GM18861 (cell line): ENCODE measurements around the gene MTERF4.

Experiments used
- ATAC-seq: cut with Tn5 transposase; IDR thresholded peaks from one replicate; pipeline ENCODE4 v1.9.1; 2021; ENCODE audit not compliant: unreplicated experiment

The MTERF4 gene, protein sequence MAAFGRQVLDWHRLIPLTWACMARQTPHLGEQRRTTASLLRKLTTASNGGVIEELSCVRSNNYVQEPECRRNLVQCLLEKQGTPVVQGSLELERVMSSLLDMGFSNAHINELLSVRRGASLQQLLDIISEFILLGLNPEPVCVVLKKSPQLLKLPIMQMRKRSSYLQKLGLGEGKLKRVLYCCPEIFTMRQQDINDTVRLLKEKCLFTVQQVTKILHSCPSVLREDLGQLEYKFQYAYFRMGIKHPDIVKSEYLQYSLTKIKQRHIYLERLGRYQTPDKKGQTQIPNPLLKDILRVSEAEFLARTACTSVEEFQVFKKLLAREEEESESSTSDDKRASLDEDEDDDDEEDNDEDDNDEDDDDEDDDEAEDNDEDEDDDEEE

GRCh38 chr2:241102239-241102803 is at the start of gene MTERF4:
MTERF4 (minus strand) TSS chr2:241102287; CDS start chr2:241102273, 14 bp downstream.
- ATAC-seq: peak; percentile 70

DNA sequence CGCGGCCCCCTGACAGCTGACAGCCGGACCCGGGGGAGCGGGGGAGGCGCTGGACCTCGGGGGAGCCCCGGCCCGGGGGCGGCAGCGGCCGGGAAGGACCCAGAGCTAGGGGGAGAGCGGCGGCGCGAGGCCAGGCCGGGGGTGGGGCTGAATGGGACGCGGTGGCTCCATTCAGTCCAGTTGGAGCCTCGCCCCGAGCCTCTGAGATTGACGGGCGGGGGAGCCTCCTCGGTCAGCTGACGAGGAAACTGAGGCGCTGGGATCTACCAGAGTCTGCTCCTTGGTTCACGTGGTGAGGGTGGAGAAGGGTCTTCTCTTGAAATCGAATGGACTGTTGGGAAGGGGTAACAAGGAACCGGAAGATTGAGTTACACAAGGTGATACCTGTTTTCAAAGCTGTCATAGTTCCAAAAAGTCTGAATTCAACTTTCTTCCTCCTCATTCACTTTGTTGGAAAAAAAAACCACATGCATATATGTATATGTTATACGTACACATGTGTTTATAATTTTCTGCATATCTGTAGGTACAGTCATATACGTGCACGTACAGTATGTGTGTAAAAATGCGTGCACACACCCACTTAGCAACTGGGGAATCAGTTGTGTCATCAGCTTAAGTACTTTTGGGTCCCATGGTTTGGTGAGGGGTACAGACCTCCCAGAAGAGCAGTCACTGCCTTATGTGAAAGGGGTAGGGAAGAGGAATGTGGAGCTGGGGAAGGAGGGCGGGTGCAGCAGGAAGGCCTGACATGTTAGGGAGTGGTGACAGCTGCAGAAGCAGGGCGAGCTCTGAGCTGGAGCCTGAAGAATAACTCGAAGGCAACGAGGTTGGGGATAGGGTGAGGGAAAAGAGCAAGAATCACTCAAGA is 48.8 kb upstream of the MTERF4 start:
- ATAC-seq: no peak

DNA sequence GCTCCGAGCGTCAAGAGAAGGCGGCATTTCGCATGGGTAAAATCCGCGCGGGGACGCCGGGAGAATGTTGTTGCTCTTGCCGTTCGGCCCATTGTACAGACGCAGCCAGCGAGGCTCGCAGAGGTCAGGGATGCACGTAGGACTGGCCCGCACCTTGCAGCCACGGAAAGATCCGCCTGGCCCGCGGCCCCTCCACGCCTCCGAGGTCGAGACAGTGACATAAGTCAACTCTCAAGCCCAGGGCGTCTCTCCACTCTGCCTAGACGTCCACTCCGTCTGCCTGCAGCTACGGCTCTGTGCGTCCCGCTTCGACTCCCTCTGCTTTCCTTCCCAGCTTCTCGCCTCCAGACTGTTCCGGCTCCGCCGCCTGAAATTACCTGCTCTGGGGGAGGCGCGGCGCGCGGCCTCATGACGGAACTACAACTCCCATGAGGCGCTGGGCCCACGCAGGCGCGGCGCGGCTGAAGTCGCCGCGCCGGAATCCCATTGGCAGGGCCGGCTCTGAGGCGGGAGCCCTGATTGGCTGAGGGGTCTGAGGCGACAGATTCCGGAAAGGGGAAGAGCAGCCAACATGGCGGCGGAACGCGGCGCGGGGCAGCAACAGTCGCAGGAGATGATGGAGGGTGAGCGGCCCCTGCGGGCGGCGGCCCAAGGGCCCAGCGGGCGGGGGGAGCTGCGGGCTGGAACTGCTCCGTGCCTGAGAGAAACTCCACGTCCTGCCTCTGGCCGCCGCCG is 48.0 kb upstream of the MTERF4 start, which contains the start of gene PPP1R7:
Gene PPP1R7, plus strand, starts transcription at position 543 of the 735 bp plus-strand sequence. Its CDS starts 29 bp downstream, at position 572.
- ATAC-seq: peak; percentile 61

GRCh38 chr2:241149675-241149924 is 47.5 kb upstream of the MTERF4 start:
- ATAC-seq: peak; percentile 2

- ATAC-seq: peak; percentile 62
Observed at GRCh38 chr2:241148891-241149674, 47.0 kb upstream of the MTERF4 start, which contains the start of gene PASK. PASK (minus strand) TSS chr2:241149472; CDS start chr2:241143032, 6,440 bp downstream.

- ATAC-seq: no peak
Observed at GRCh38 chr2:241148239-241148638, 46.2 kb upstream of the MTERF4 start.

DNA sequence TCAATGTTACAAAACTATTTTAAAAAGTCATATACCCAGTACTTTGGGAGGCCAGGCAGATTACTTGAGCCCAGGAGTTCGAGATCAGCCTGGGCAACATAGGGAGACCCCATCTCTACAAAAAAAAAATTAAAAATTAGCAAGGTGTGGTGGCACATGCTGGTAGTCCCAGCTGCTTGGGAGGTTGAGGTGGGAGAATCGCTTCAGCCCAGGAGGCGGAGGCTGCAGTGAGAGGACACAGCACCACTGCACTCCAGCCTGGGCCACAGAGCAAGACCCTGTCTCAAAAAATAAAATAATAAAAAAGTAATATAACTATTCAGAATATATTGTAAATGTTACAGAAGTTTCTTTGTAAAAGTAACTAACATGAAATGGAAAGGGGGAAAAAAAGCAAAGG is 45.2 kb upstream of the MTERF4 start:
- no peak for ATAC-seq

DNA sequence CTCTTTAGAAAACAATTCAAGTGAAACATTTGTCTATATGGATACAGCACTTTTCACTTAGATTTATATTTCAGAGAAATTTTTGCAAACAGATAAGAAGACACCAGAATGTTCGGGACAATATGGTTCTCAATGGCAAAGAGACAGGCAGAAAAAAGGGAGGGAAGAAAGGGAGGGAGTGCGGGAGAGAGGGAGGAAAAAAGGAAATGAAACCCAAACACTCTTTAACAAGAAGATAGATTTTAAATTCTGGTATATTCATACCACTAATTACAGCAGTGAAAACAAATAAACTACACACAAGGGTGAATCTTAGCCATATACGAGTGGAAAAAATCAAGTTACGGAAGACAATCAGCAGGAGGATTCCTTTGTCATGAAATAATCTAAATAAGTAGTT is 44.2 kb upstream of the MTERF4 start:
- no peak for ATAC-seq

DNA sequence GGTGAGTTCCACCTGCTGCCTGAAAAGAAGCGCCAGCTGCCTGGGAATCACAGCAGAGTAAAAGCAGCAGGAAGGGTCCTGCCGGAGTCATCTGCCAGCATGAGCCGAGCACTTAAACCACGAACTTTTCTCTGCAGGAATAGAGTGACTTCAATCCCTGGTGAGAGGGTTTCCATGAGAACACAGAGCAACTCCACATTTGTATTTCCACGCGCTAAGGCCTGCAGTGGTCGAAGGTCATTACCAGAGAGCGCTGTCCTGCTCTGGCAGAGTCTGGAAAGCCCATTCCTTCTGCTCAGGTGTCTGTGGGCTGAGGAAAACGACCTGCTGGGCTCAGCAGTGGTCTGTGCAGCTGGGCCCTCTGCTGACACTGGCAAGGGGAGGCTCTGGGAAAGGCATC is 40.5 kb upstream of the MTERF4 start:
- no peak for ATAC-seq

- no peak for ATAC-seq
Observed at GRCh38 chr2:241142063-241142462, 40.0 kb upstream of the MTERF4 start.

DNA sequence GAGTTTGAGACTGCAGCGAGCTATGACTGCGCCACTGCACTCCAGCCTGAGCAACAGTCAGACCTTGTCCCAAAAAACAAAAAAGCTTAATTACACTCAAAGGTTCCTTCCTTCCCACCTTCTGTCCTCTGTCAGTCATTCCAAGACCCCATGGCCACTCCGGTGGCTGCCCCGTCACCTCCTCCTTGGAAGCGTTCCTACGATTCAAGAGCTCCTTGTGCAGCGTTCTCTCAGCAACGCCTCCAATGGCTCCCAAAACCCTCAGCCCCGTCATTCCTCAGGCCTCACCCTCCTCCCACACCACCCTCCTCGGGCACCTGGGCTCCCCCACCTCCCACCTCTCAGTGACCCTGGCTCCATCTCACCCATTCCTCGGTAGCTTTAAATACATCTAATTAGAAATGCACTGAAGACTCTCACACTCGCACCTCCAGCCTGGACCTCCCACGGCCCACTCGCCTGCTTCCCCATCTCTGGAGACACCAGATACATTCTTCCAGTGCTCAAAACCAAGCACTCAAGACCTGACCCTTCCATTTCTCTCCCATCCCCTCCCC is 39.2 kb upstream of the MTERF4 start:
- no peak for ATAC-seq

DNA sequence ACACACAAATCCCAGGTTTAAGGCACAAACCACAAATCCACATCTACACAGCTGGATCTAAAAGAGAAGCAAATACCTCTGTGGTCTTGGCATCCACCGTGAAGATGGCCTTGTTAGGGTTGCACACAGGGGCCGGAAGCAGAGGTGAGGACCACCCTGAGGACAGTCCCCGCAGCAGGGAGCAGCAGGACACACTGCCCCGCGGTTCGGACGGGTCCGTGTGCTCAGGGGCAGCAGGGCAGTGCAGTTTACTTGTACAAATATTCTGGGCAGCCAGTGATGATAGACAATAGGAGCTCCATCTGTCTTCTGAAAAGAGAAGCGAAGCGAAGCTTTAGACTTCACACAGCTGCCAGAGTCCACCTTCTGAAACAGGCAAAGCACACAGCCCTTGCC is 38.4 kb upstream of the MTERF4 start:
- no peak for ATAC-seq

DNA sequence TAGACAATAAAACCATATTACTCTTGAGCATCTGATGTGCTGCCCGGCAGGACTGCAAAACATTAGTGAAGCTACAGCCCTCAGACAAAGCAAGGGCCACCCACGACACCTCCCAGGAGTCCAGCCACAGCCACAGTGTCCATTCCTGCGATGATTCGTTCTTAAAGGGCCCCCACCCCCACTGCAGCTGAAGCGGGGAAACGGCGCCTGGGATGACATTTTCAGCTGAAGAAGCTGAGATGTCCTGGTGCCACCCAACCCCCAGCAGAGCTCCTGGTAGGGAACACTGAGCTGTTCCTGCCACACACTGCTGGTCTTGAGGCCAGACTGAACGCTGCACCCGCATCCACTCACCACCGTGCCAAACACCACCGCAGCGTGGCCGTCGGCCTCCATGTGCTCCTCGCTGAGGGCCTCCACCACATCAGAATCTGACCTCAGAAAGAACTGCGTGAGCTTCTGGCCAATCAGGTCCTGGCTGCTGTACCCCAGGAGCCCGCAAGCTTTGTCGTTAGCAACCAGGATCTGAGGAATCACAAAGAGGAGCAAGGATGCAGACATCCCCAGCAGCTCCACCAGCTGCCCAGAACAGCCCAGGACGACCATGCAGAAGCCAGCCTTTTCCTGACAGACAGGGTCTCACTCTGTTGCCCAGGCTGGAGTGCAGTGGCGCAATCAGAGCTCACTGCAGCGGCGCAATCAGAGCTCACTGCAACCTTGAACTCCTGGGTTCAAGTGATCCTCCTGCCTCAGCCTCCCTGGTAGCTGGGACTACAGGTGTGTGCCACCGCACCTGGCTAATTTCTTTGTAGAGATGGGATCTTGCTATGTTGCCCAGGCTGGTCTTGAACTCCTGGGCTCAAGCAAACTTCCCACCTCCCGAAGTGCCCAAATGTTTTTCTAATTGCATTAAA is 37.7 kb upstream of the MTERF4 start:
- no peak for ATAC-seq

- no peak for ATAC-seq
Observed at GRCh38 chr2:241138471-241138870, 36.4 kb upstream of the MTERF4 start.

DNA sequence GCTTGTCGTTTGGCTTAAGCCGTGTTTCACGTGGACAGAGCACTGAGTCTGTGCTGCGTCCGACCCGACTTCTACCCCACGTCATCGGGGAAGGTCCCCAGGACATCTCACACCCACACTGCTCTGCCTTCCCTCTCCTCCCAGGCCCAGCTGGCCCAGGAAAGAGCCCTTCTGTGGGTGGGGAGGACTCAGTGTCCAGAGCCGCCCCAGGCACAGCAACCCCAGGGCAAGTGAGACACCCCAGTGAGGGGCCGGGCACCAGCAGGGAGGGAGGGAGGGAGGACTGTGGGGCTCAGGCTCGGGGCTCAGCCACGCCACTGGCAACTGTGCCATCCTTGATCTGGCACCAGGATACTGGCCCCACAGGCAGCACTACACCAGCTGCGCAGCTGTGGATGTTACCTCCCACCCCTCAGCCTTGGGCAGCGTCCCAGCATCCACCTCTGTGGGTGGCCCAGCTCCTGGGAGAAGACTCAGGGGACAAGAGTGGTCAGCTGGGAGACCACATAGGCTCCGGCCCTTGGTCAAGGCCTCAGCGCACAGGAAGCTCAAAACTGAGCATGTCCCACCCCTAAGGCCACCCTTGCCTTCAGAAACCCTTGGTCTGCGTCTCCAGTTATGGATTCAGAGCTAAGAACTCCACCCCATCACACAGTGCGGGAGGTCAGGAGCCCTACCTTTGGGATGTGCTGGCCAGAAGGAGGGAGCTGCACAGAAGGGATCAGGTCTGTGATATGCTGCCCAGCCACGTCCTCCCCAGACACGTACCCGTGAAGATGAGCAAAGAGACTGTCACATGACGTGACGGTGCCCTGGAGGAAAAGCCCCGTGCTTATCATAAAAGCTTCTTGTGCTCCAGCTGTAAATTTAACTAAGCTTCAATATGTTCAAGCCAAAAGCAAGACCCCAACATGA is 35.4 kb upstream of the MTERF4 start:
- no peak for ATAC-seq

- ATAC-seq: no peak
Observed at GRCh38 chr2:241136661-241137260, 34.7 kb upstream of the MTERF4 start.

- no peak for ATAC-seq
Observed at GRCh38 chr2:241136191-241136590, 34.1 kb upstream of the MTERF4 start.

- no peak for ATAC-seq
Observed at GRCh38 chr2:241135737-241136136, 33.6 kb upstream of the MTERF4 start.
